Body of pancreas (tissue), 4 donors: ENCODE data around the gene DHX8.

Experiments
- CTCF ChIP-seq, 7 experiments: fragments of 450-650 bp in 4 of 7; fragments of 200-600 bp in 3 of 7; sonication (generic) in 3 of 7; IDR thresholded peaks; one replicate each; pipeline ENCODE4 v1.5.1; 2016 to 2019; ENCODE audit warnings: antibody characterized with exemption in 7 of 7
- POLR2A ChIP-seq, 3 donors: fragments of 450-650 bp; IDR thresholded peaks; one replicate each; pipeline ENCODE4 v1.6.1; 2016; ENCODE audit warnings: antibody characterized with exemption in 3 of 3, mild to moderate bottlenecking in 2 of 3

GRCh38 chr17:43457362-43457692, 26.4 kb upstream of the DHX8 start:
- TF ChIP-seq CTCF (IDR thresholded peaks at IDR 0.05) (no peak), POLR2A (IDR thresholded peaks at IDR 0.05) (no peak)
